Fibroblast of lung (primary cell): ENCODE results near the gene SMG7.

Experiments
- CTCF ChIP-seq, 2 donors: IDR thresholded peaks in 1 of 2; conservative IDR thresholded peaks in 1 of 2; 1 replicate in 1 of 2; 2 replicates in 1 of 2; pipeline ENCODE4 v1.5.1; 2011 to 2012; ENCODE audit warnings: low read length in 2 of 2, control low read depth in 1 of 2, inconsistent platforms in 1 of 2, low read depth in 1 of 2, mild to moderate bottlenecking in 1 of 2
- EZH2 ChIP-seq: IDR thresholded peaks from 2 replicates; pipeline ENCODE4 v1.5.1; 2012; ENCODE audit warnings: low read length, control low read depth, mild to moderate bottlenecking; ENCODE audit errors: missing control alignments

- TF ChIP-seq CTCF (conservative IDR thresholded peaks at IDR 0.05 in 1 of 2, IDR thresholded peaks at IDR 0.05 in 1 of 2; ENCODE audit: low read depth in 1 of 2, low read length in 2 of 2), result no peak
- TF ChIP-seq EZH2, result no peak
These were observed 40.2 kb downstream of the SMG7 start for GRCh38 chr1:183512450-183512849.
